Esophagus muscularis mucosa (tissue), 4 donors: ENCODE measurements around the gene CLEC16A.

Experiments
- EP300 ChIP-seq: sonication (generic); formaldehyde crosslinking; IDR thresholded peaks from one replicate; pipeline ENCODE4 v1.6.1; 2017; ENCODE audit warnings: antibody characterized with exemption
- POLR2A ChIP-seq: fragments of 450-650 bp; IDR thresholded peaks from one replicate; pipeline ENCODE4 v1.6.1; 2017; ENCODE audit warnings: antibody characterized with exemption, moderate library complexity, mild to moderate bottlenecking, low read depth
- POLR2AphosphoS5 ChIP-seq, 2 donors: sonication (generic); formaldehyde crosslinking; IDR thresholded peaks; one replicate each; pipeline ENCODE4 v1.6.1; 2017; ENCODE audit warnings: antibody characterized with exemption in 2 of 2
- TF ChIP-seq, protein P1 (sequence below), 3 experiments: fragments of 200-600 bp in 2 of 3; fragments of 450-650 bp in 1 of 3; sonication (generic) in 2 of 3; IDR thresholded peaks; one replicate each; pipeline ENCODE4 v1.5.1; 2017 to 2019; ENCODE audit warnings: antibody characterized with exemption in 3 of 3, mild to moderate bottlenecking in 2 of 3, moderate library complexity in 1 of 3

DNA sequence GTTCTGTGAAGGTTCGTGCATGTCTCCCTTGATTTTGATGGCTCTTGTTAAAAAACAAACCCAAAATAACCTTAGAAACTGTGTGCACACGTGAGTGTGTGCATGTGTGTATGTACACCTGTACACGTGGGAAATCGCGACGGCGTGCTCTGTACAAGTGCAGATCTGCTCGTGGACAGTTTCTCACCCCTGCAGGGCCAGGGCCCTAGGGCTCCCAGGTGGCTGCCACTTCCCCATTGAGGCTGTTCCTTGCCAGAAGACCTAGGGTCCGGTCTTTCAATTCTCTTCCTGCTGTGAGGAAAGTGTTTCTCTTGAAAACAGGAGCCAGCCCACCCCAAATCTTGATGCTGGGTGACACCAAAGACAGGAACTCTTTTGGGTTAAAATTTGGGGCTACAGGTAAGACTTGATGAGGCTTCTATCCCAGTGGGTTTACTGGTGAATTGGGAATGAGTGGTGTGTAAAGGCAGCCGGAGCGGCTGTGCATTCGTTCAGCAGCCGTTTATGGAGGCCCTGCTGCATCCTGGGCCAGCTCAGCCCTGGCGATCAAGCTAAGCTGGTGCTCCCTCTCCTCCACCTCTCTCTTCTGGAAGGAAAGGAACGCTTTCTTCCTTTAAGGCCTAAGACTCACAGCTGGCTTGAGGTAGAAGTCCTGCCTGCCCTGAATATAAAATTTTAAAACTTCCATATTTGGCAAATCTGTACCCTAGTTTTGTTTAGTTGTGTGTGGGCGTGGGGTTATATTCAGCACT, 137.9 kb downstream of the CLEC16A start:
- TF ChIP-seq, protein P1, sequence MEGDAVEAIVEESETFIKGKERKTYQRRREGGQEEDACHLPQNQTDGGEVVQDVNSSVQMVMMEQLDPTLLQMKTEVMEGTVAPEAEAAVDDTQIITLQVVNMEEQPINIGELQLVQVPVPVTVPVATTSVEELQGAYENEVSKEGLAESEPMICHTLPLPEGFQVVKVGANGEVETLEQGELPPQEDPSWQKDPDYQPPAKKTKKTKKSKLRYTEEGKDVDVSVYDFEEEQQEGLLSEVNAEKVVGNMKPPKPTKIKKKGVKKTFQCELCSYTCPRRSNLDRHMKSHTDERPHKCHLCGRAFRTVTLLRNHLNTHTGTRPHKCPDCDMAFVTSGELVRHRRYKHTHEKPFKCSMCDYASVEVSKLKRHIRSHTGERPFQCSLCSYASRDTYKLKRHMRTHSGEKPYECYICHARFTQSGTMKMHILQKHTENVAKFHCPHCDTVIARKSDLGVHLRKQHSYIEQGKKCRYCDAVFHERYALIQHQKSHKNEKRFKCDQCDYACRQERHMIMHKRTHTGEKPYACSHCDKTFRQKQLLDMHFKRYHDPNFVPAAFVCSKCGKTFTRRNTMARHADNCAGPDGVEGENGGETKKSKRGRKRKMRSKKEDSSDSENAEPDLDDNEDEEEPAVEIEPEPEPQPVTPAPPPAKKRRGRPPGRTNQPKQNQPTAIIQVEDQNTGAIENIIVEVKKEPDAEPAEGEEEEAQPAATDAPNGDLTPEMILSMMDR (IDR thresholded peaks at IDR 0.05) = no peak
- TF ChIP-seq POLR2A (no peak), POLR2AphosphoS5 (IDR thresholded peaks at IDR 0.05) (no peak), EP300 (no peak)
